Tongue (tissue), 2 donors: ENCODE measurements around the gene ZNF541. TPM values are rescaled to one million over a fixed set of nuclear protein-coding genes. Genes with fewer than 3 reads are reported as not detected.

Experiments
- DNase-seq: peaks from one replicate; pipeline ENCODE4 v3.0.0-alpha.2; 2015
- total RNA-seq: library from RNA; depleted of rRNA; stranded (reverse); fragments of >200 nt; gene quantifications from one replicate; pipeline ENCODE4 v1.2.3, GENCODE V29; 2014

The ZNF541 gene
- total RNA-seq: 0.10 TPM

GRCh38 chr19:47573071-47574026 lies at the start of gene ZNF541:
Gene ZNF541 (minus strand): TSS chr19:47573148. CDS start chr19:47555856, 17,292 bp downstream.
- peak; percentile 73 for DNase-seq

- DNase-seq: no peak
Observed at GRCh38 chr19:47619763-47620162, 46.8 kb upstream of the ZNF541 start.

DNA sequence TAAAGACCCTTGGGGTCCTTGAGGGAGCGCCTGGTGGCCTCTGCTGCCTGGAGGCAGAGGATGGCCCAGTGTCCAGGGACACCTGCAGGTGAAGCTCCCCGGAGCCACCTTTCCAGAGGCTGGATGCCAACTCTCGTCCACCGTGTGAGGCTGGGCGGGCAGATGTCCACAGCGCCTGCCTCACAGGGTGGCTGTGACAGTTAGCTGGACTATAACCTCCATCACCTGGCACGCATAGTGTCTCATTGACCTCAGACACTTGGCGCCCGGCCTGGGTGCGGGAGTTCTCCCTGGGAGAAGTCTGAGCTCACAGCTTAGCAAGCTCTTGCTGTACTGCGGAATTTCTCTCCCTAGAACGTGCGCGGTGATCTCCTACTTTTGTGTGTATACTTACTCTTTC lies 45.8 kb upstream of the ZNF541 start:
- no peak for DNase-seq

DNA sequence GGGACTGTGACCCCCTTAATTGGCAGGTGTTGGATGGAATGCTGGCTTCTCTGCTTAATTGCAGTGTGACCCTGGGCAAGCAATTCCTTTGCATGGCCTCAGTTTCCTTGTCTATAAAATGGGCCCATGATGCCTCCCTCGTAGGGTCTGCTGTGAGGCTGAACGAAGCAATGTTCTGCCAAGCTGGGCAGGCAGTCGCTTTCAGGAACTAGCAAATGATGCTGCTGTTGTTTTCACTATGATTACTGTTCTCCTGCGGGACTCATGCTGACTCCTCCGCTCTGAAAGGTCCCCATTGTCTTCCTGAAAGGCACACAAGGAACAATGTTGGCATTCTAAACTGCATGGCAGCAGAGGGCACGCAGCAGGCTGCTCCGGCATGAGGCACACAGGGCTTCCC lies 42.8 kb upstream of the ZNF541 start:
- no peak for DNase-seq

DNA sequence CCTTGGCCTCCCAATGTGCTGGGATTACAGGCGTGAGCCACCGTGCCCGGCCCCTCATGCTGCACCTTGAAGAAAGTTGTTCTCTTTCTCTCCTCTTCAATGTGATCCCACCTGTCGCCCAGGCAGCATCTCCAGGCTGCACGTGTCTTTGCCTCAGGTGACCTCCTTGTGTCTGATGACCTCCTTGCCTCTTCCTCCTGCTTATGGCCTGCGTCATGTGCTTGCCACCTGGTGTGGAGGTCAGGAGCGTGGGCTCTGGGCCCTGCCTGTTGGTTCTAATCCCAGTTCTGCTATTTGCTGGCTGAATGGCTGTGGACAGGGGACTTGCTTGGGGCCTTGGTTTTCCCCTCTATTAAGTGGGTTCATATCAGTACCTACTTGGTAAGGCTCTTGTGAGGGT lies 42.3 kb upstream of the ZNF541 start:
- DNase-seq: no peak

DNA sequence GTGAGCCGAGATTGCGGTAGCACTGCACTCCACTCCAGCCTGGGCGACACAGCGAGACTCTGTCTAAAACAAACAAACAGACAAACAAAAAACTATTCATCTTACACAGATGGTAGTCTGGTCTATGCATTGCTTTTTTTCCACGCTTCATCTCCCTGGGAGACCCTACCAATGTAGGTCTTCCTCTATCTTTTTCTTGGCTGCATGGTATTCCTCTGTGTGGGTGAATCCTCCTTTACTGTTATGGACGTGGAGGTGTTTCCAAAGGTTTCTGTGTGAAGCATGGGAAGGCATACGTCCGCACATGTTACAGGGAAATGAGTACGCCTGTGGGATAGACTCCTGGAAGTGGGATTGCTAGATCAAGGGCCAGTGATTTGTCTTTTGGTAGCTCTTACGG lies 41.6 kb upstream of the ZNF541 start:
- no peak for DNase-seq

GRCh38 chr19:47614021-47614295 lies 41.0 kb upstream of the ZNF541 start:
- DNase-seq: no peak

DNA sequence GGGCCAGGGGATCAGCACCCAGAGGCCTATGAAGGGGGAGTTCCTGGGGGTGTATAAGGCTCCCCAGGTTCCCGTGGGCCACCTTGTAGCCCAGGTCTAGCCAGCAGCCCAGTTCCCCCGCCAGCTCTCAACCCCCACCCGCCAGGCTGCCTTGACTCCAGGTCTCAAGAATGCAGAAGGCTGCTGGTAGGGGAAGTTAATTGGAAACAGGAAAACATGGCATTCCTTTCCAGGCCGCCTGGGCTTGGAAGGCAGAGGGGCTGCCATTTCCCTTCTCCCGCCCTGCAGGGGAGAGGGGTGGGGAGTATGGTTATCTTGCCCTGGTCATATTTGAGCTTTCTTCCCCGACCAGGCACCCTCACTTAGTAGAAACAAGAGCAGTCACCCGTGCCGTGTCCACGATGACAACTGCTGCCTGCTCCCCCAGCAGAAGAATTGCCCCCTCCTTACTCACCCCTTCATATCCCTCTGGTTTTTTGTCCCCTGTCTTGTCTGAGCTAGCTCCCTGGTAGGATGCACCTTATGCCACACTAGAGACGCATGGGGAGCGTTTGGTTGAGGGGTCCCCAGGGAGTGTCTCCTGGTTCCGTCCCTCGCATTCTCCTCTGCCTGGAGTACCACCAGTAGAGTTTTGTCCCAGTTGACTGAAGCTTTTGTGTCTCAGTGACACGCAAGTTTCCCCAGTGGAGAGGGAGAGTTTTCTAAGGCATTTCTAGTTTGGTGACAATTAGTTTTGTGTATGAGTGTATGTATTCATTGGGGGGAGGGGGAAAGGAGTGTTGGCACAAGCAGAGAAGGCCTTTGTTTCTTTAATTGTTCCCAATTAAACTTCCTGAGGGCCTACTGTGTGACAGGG lies 40.4 kb upstream of the ZNF541 start:
- no peak for DNase-seq

DNA sequence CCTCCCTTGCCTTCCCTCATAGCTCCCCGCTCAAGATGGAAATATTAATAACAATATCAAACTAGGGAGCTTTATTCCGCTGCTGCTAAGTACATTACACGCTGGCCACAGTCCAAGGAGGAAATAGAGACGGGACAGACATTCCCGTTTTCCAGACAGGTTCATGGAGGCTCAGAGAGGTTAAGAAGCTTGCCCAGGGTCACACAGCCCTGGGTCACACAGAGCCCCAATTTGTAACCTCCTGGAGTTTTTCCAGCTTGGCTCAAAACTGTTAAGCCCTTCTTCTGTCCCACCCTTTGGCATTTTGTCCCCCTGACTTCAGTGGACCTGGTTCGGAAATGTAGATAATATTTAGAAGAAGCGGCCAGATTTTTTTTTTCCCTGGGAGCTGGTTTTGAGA lies 38.0 kb upstream of the ZNF541 start:
- DNase-seq: peak; percentile 14

GRCh38 chr19:47609906-47610894 lies 37.3 kb upstream of the ZNF541 start:
- peak; percentile 35 for DNase-seq

GRCh38 chr19:47608969-47609905 lies 36.3 kb upstream of the ZNF541 start, which contains the start of gene BICRA:
Gene BICRA (plus strand): TSS chr19:47609134. CDS start chr19:47673575, 64,441 bp downstream.
- peak; percentile 94 for DNase-seq

DNA sequence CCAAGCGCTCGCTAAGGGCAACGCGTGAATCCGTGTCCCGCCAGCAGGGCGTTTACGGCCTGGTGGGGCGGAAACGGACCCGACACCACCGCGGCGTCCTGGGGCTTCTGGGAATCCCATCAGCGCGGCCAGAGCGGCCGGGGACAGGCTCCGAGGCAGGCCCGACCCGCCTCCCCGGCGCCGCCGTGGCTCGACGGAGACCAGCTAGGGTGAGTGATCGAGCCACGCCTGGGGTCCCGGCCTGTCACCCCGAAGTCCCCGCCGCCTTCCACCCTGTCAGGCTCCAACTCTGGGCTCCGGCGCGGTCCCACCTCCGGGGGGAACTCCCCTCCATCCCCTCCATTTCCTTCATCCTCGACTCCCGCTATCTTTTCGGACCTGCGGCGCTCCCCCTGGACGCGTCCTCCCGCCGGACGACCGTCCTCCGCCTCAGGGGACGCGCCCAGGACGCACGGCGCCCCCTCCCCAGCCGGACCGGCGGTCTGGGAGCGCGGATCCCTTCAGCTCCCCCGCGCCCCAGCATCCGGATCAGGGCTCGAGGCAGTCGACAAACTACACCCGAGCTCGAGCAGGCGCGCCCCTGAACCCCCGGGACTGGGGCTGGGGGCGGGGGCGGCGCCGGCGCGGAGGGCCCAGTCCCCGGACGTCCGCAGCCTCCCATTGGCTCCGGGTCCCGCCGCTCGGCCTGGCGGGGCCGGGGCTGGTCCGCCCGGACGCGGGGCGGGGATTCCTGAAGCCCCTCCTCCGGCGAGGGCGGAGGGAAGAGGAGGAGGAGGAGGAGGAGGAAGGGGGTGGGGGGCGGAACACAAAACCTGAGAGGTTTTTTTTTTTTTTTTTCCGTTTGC lies 35.3 kb upstream of the ZNF541 start:
- peak; percentile 98 for DNase-seq

GRCh38 chr19:47607564-47608073 lies 34.7 kb upstream of the ZNF541 start:
- DNase-seq: no peak

DNA sequence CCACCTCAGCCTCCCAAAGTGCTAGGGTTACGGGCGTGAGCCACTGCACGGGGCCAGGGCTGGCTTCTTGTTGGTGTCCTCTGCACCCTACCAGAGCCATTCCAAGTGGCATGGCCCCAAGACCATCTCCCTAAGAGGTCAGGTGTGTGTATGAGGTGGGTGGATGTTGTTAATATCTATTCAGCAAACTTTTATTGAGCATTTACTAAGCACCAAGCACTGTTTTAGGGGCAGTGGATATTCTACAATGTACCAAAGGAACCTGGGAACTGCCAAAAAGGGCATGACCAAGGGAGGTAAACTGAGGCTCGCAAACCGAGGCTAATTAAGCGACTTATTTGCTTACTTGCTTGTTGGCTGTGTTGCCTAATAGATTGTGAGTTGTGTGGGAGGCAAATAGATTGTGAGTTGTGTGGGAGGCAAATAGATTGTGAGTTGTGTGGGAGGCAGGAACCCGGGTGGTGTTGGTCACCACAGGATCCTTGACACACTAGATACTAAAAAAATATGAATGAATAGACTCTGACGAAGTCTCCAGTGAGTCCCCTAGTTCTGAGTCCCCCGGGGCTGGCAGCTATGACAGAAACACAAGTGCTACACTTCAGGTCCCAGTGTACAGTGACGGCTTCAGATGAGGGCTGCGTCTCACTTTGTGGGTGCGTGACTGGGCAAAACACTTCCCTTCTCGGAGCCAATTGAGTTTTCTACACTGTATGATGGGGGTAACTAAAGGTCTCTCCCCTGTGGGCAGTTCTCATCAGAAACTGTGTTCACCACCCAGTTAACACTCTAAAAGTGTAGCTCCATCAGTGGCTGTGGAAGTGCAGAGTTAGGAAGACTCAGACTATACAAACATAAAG lies 31.0 kb upstream of the ZNF541 start:
- DNase-seq: no peak

GRCh38 chr19:47601180-47601904 lies 28.4 kb upstream of the ZNF541 start:
- no peak for DNase-seq

- DNase-seq: peak; percentile 100
Observed at GRCh38 chr19:47600246-47601179, 27.6 kb upstream of the ZNF541 start.
